Measurements from ENCODE around the gene SETSIP. TPM values are rescaled to one million over a fixed set of nuclear protein-coding genes. Genes with fewer than 3 reads are reported as not detected.
"Not testable (repeated sequence)": the region's sequence is repeated elsewhere in the genome, so short reads cannot be mapped to it uniquely, and the experiment has no call there.

SETSIP gene
- total RNA-seq, 4 donors from 2014 or later: not detected

DNA sequence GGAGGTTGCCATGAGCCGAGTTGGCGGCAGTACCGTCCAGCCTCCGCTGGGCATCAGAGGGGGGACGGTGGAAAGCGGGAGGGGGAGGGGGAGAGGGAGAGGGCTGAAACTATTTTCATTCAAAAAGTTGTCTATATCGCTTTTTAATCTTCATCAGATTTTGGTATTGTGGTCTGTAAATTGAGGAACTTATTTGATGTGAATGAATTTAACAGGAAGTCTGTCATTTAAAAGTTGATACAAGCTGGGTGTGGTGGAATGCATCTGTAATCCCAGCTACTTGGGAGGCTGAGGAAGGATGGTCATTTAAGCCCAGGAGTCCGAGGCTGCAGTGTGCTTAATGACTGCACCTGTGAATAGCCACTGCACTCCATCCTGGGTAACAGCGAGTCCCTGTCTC, 48.4 kb downstream of the SETSIP start:
- H3K27me3 ChIP-seq: peaks cover 22% of the 10 kb centered on the region
- WGBS: 87% methylated on average over 9 of the region's 9 CpGs
- no peak for DNase-seq (ENCODE audit: low spot score in 2 of 2)
- H3K4me1 ChIP-seq: peaks cover 4% of the 10 kb centered on the region
- TF ChIP-seq EP300 (IDR thresholded peaks at IDR 0.05): no peak
- TF ChIP-seq, protein P1, sequence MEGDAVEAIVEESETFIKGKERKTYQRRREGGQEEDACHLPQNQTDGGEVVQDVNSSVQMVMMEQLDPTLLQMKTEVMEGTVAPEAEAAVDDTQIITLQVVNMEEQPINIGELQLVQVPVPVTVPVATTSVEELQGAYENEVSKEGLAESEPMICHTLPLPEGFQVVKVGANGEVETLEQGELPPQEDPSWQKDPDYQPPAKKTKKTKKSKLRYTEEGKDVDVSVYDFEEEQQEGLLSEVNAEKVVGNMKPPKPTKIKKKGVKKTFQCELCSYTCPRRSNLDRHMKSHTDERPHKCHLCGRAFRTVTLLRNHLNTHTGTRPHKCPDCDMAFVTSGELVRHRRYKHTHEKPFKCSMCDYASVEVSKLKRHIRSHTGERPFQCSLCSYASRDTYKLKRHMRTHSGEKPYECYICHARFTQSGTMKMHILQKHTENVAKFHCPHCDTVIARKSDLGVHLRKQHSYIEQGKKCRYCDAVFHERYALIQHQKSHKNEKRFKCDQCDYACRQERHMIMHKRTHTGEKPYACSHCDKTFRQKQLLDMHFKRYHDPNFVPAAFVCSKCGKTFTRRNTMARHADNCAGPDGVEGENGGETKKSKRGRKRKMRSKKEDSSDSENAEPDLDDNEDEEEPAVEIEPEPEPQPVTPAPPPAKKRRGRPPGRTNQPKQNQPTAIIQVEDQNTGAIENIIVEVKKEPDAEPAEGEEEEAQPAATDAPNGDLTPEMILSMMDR (IDR thresholded peaks at IDR 0.05): no peak
- TF ChIP-seq POLR2A (IDR thresholded peaks at IDR 0.05): no peak
- TF ChIP-seq POLR2AphosphoS5 (IDR thresholded peaks at IDR 0.05): no peak
- no peaks in the 10 kb centered on the region for H3K36me3 ChIP-seq
- H3K4me3 ChIP-seq: no peak overlapping the region
- H3K9me3 ChIP-seq: no peaks in the 10 kb centered on the region
- H3K27ac ChIP-seq: no peak overlapping the region

DNA sequence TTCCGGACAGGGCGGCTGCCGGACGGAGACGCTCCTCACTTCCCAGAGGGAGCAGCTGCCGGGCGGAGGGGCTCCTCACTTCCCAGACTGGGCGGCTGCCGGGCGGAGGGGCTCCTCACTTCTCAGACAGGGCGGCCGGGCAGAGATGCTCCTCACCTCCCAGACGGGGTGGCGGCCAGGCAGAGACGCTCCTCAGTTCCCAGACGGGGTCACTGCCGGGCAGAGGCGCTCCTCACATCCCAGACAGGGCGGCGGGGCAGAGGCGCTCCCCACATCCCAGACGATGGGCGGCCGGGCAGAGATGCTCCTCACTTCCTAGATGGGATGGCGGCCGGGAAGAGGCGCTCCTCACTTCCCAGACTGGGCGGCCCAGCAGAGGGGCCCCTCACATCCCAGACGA, 49.2 kb downstream of the SETSIP start:
- not testable (repeated sequence) for H3K4me1 ChIP-seq; DNase-seq (ENCODE audit: low spot score in 2 of 2); H3K36me3 ChIP-seq; H3K4me3 ChIP-seq; H3K9me3 ChIP-seq; H3K27ac ChIP-seq
- 83% methylated on average over 1 of the region's 29 CpGs for WGBS
- H3K27me3 ChIP-seq: peaks cover 22% of the 10 kb centered on the region

Other genes with a start within 250 kb of the SETSIP start
- gene TGFBR3, start 189.3 kb downstream of the SETSIP start, total RNA-seq: 100 to 1,000 TPM in 2 of 4 donors, 10 to 100 TPM in 2; 91.3 to 131 (median 114) TPM
- not detected for gene BRDT, start 126.0 kb downstream of the SETSIP start, total RNA-seq
- gene EPHX4, start 45.4 kb downstream of the SETSIP start, total RNA-seq: 1 to 10 TPM in 1 of 4 donors, under 1 TPM in 2, not detected in 1; 0.55 to 2.6 (median 0.68) TPM
- 1 to 10 TPM; 1.5 to 7.2 (median 3.1) TPM for gene BTBD8, start 4.9 kb upstream of the SETSIP start, total RNA-seq
- not detected for gene C1orf146, start 142.5 kb upstream of the SETSIP start, total RNA-seq
- 10 to 100 TPM in 3 of 4 donors, 1 to 10 TPM in 1; 8.9 to 31.9 (median 11.0) TPM for gene GLMN, start 223.6 kb upstream of the SETSIP start, total RNA-seq
- gene RPAP2, start 223.6 kb upstream of the SETSIP start, total RNA-seq: 10 to 100 TPM in 1 of 4 donors, 1 to 10 TPM in 3; 6.8 to 10.5 (median 9.0) TPM